CD4-positive, alpha-beta T cell treated with Interleukin-15 for 1 hour (primary cell): Measurements from ENCODE around the gene HOXC6.
"Not testable (repeated sequence)": the region's sequence is repeated elsewhere in the genome, so short reads cannot be mapped to it uniquely, and the experiment has no call there.

Experiments
- DNase-seq: peaks from one replicate; pipeline ENCODE4 v3.0.0-alpha.2; 2020

Gene HOXC6

DNA sequence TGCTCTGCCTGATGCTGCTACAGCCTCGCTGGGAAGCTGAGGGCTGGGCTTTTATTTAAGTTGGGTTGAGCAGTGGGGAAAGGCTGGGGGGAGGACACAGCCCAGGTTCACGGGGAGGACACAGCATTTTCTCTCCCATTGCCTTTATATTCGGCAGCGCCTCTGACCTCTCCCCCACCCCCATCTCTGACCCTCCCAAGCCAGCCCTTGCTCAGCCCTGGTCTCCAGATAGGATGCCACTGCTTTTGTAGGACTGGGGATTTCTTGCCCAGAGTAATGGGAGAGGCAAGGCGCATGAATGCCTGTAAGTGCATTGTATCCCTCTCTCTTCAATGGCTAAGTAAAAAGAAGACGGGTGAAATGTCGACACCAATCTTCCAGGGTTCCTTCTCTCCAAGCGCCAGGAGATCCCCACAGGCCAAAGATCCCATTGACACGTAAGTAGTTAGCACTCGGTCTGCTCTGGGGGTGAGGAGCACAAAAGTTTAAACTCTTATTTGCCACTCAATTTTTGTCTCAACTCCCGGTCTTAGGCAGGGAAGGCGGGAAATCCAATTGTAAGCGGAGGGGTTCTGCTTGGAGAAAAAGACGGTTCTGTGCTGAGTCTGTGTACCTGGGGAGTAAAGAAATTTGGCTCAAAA is 30.0 kb downstream of the HOXC6 start:
- DNase-seq: no peak

DNA sequence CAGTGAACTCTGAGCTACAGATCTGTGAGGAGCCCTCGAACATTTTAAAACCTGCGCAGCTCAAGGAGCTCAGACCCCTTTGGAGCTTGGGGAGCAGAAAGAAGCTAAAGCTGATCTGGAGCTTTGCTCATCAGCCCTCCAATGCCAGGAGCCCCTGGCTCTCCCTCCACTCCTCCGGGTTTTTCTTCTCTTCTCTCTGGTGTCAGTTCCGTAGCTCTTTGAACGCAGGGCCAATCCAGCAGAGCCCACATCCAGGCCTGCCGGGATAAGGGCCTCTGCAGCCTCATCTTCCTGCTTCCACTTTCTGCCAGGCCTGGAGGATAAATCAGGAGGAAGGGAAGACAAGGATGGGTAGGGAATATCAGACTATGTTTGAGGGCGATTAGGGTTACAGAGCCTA is 31.4 kb downstream of the HOXC6 start:
- no peak for DNase-seq

DNA sequence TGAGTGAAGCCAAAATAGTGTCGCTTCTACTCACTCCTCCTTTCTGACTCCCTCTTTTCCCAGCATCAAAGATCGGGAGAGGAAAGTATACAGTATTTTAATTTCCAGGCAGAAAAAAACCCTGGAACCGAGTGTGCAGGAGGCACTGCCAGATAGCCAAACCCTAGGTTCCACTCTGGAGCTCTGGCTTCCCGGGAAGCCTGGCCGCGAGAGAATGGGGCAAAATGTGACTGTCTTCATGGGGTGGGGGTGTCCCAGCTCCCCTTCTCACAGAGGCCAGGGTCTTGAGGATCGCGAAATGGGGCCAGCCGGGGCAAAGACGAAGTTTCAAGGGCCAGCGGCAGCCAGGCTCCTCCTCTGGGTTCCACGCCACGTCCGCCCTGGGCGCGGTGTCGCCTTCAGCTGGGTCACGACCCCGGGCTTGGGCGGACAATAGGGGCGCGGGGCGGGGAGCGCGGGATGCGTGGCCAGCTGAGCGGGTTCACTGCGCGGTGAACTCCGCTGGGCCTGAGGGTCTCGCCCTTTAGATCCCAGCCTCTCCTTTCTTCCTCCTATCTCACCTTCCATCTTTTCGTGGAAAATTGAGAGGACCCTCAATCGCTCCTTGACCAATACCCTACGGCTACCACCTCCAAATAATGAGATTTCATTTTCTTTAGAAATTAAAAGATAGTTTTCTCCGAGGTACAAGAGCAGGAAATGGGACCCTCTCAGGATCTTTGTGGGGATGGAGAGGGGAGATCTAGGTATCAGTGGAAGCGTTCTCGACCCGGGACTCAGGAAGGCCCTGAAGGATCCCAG is 32.1 kb downstream of the HOXC6 start:
- DNase-seq: no peak

DNA sequence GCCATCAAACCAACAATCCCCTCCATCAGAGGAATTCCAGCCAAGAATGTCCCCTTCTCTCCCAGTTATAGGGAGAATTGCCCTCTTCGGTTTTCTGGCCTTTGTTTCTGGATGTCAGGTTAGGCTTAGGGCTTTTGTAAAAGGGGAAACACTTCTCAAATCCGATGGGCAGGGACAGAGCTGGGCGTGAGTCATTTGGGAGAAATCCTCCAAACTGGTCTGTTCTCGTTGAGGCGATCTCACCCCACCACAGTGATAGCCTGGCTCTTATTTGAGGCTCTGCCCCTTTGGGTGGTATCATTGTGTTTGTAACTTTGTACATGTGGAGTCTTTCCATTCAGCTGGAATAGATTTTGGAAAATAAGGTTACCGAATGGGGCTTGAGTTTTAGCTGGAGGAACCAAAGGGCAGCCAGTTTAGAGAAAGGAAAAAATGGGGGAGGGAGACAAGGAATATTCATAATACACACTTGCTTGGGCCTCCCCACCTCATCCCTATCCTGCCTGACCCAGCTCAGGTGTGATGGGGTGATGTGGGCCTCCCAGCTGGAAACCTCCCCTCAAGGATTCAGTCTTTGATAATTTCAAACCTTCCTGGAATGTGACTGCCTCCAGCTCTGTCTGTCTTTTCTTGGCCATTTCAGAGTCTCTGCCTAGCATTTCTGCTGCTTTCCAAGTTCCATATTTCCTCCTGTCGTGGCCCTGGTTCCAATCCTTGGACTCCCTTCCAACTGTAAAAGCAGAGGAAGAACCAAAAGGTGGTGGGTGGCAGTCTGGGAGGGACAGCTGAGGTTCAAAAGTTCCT is 32.9 kb downstream of the HOXC6 start:
- no peak for DNase-seq

DNA sequence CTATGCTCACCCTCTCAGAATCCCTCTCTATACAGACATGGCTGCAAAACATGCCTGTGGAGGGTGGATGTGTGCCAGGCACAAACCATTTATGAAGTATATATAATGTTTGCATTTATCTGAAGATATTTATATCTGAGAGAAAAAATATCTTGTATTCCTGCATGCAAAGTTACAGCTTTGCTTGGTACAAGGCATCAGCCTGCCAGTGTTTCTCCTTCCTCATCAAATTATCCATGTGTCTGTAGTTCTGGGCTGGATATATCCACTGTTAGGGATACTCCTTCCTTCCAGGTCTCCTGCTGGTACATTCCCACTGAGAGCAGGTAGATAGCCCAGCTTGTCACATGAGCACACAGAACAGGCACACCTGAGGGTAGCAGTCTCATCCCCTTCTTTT is 37.4 kb downstream of the HOXC6 start:
- DNase-seq: no peak

DNA sequence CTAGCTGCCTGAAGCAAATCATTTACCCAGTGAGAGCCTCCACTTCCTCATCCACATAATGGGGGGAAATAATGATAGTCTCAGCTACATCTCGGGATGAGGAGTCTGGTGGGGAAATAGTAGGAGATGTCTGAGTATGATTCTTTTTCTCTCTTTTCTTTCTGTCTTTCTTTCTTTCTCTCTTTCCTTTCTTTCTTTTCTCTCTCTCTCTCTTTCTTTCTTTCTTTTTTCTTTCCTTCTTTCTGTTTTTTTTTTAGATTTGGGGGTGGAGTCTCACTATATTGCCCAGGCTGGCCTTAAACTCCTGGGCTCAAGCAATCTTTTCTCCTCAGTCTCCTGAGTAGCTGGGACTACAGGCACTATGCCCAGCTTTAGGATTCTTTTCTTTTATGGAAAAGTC is 38.2 kb downstream of the HOXC6 start:
- DNase-seq: no peak

DNA sequence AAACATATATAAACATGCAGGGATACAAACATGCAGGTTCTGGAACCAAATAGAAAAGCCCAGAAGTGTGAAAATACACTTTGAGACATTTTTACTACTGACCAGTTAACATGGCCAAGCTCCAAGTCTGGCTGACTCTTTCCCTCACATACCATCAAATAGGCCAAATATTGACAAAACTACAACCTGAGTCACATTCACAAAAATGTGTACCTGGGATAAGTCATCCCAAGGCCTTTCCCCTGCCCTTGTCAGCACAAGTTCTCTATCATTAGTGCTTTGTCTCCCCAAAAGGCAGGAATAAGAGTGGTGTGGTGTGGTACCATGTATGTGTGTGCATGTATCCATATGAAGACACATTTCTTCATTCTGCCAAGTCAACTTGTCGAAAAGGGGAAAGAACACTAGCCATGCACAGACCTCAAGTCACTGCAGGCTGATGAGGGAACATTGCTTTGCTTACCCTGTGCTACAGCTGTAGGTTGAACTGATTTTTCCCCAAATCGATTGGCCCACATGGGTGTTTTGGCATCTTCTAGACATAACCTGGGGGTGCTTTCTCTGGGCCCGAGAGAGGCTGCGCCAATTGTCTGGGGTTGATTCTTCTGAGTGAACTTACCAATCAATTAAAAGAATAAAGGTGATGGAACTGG is 40.3 kb downstream of the HOXC6 start:
- no peak for DNase-seq

DNA sequence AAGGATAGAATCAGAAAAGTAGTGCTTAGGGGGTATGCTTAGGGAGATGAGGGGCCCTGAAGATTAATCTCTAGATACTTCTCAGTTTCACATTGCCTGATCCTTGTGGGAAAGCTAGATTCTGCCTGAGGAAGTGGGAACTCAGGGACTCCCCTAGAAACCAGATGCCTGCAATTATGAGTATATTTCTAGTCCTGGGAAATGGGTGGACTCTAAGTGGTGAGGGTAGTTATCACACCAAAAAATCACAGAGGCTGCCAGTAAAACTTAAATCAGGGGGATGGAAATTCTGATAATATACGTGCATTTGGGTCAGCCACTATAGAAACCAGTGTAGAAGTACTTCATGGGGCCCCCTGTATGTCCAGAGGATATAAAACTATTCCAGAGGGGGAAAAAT is 43.7 kb downstream of the HOXC6 start:
- DNase-seq: no peak

DNA sequence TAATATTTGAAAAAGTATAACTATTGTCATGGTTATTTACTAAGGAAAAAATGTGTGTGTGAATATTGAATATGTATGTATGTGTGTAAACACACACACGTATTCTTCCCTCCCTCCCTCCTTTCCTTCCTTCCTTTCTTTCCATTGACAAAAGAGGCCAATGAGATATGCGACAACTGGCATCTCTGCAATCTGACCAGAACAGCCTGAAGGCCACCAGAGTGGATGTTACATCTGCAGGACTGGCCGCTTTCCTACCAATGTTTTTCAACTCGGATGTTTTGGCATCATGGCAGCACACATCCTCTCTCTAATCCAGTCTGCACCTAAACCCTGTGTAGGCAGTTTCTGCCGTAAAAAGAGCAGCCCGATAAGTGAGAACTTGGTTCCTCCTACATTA is 46.1 kb downstream of the HOXC6 start:
- DNase-seq: no peak

DNA sequence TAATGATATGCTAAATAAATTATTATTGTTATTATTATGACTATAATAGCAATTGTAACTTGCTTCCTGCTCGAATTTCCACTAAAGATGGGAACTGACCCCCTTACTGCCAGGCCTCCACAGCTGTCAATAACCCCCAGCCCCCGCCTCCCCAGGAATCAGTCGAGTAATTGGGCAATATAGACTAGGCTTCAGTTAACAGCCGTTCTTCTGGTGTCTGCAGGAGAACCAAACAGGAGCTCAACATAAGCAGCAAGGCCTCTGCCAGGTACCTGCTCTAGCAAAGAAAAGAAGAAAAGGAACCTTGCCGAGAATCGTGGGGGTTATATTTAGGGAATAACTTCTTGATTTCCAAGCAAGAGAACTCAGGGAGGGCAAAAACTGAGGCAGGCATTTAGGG is 47.2 kb downstream of the HOXC6 start:
- no peak for DNase-seq

DNA sequence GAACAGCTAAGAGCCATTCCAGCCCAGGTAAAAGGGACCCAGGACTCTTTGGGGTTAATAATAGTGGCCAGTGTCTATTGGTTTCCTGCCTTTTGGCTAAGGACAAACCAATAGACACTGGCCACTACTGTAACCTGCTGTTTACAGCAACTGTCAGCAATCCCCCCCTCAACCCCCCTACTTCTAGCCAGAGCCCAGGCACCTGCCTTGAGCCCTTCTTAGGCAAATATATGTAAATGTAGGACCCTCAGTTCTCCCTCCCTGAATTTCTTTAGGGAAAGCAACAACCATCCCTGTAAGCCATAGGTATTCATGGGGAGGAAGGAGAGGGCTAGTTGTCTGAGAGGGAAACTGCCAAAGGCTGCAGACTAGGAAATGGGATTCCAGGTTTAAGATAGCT is 47.7 kb downstream of the HOXC6 start:
- DNase-seq: no peak

DNA sequence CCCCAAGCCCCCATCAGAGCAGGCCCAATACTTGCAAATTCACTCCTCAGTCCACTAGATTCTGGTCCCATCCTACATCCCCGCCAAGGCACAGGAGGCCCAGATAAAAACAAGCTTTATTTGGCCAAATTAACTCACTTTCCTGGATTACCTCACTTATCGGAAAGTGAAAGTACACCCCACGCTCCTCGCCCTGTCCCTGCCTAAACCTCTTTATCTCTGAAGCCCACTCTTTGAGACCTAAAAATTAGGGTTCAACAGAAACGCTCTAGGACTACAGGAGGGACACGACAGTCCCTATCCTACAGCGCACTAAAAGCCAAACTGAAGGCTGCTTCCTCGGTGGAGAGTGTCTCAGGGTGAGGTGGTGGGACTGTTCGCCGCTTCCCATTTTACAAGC is 49.6 kb downstream of the HOXC6 start:
- not testable (repeated sequence) for DNase-seq

DNA sequence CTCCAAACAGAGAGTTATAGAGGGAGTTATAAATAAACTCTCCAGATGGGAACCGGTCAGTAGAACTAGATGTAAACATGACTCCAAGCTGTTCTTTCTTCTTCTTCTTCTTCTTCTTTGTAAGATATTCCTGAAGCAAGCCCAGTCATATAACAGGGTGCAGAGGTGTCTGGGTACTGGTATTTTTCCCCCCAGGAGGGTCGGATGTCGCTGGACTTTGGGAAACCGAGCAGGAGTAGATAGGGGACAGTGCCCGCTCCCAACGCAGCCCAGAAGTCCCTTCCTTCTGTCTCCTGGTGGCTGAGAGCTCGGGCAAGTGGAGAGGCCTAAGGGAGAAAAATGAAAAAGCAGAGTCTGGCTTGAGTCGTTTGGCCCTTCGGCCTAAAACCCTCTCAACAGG is 50.9 kb downstream of the HOXC6 start:
- DNase-seq: not testable (repeated sequence)
